Mesenchymal stem cell (in vitro differentiated cells and primary cell): ENCODE results near the gene FOXK2.

Experiments used
- DNase-seq: peaks from one replicate; pipeline ENCODE4 v3.0.0-alpha.2; 2013
- H2AFZ ChIP-seq: one replicate; pipeline ENCODE4 v1.6.1; 2013; ENCODE audit warnings: low read depth, mild to moderate bottlenecking, control low read depth, inconsistent platforms, low read length, moderate library complexity
- H2AK5ac ChIP-seq: 2 replicates; pipeline ENCODE4 v1.6.1; 2013; ENCODE audit warnings: low read length, moderate library complexity, mild to moderate bottlenecking, inconsistent platforms; ENCODE audit not compliant: severe bottlenecking
- H2BK120ac ChIP-seq: one replicate; pipeline ENCODE4 v1.6.1; 2013; ENCODE audit warnings: low read depth, mild to moderate bottlenecking, inconsistent platforms, low read length, moderate library complexity
- H2BK12ac ChIP-seq, 2 experiments: one replicate each; pipeline ENCODE4 v1.6.1; 2013; ENCODE audit warnings: inconsistent platforms in 2 of 2, low read length in 2 of 2, mild to moderate bottlenecking in 2 of 2, moderate library complexity in 2 of 2, control low read depth in 1 of 2
- H2BK15ac ChIP-seq: one replicate; pipeline ENCODE4 v1.6.1; 2013; ENCODE audit warnings: mild to moderate bottlenecking, low read depth, inconsistent platforms; ENCODE audit not compliant: poor library complexity, severe bottlenecking
- H2BK5ac ChIP-seq: 2 replicates; pipeline ENCODE4 v1.6.1; 2013; ENCODE audit warnings: low read depth, mild to moderate bottlenecking, low read length, control low read depth, inconsistent platforms; ENCODE audit not compliant: poor library complexity, severe bottlenecking
- H3K14ac ChIP-seq, 2 experiments: one replicate each; pipeline ENCODE4 v1.6.1; 2013; ENCODE audit warnings: inconsistent platforms in 2 of 2, low read length in 2 of 2, control low read depth in 1 of 2, mild to moderate bottlenecking in 1 of 2, moderate library complexity in 1 of 2
- H3K18ac ChIP-seq, 2 experiments: one replicate each; pipeline ENCODE4 v1.6.1; 2013; ENCODE audit warnings: inconsistent platforms in 2 of 2, low read length in 2 of 2, control low read depth in 1 of 2, low read depth in 1 of 2, mild to moderate bottlenecking in 1 of 2
- H3K23ac ChIP-seq, 2 experiments: one replicate each; pipeline ENCODE4 v1.6.1; 2013; ENCODE audit warnings: inconsistent platforms in 2 of 2, low read length in 2 of 2, mild to moderate bottlenecking in 2 of 2, moderate library complexity in 2 of 2, control low read depth in 1 of 2
- H3K27ac ChIP-seq: 2 replicates; pipeline ENCODE4 v1.5.1; 2013; ENCODE audit warnings: mild to moderate bottlenecking, moderate library complexity, low read length, control low read depth, inconsistent platforms; ENCODE audit not compliant: poor library complexity, severe bottlenecking
- H3K27me3 ChIP-seq, 2 experiments: 2 replicates each; pipeline versions ENCODE4 v1.6.1 to v1.7.0; 2013; ENCODE audit warnings: low read length in 2 of 2, mild to moderate bottlenecking in 2 of 2, moderate library complexity in 2 of 2, control low read depth in 1 of 2, inconsistent platforms in 1 of 2; ENCODE audit not compliant: control insufficient read depth in 1 of 2, insufficient read depth in 1 of 2
- H3K36me3 ChIP-seq, 2 experiments: 2 replicates each; pipeline versions ENCODE4 v1.6.1 to v1.7.0; 2013; ENCODE audit warnings: low read length in 2 of 2, control low read depth in 1 of 2, inconsistent platforms in 1 of 2, low read depth in 1 of 2, mild to moderate bottlenecking in 1 of 2; ENCODE audit not compliant: insufficient read depth in 2 of 2, control insufficient read depth in 1 of 2
- H3K4ac ChIP-seq, 2 experiments: one replicate each; pipeline ENCODE4 v1.6.1; 2013; ENCODE audit warnings: inconsistent platforms in 2 of 2, low read length in 2 of 2, mild to moderate bottlenecking in 2 of 2, moderate library complexity in 2 of 2, control low read depth in 1 of 2, low read depth in 1 of 2
- H3K4me1 ChIP-seq: 2 replicates; pipeline ENCODE4 v1.6.1; 2013; ENCODE audit warnings: low read depth, low read length, control low read depth; ENCODE audit not compliant: control insufficient read depth, insufficient read depth
- H3K4me2 ChIP-seq: 2 replicates; pipeline ENCODE4 v1.6.1; 2013; ENCODE audit warnings: low read length, mild to moderate bottlenecking, inconsistent platforms; ENCODE audit not compliant: poor library complexity, severe bottlenecking
- H3K4me3 ChIP-seq, 2 experiments: 2 replicates each; pipeline versions ENCODE4 v1.5.1 to v1.7.0; 2013; ENCODE audit warnings: low read length in 2 of 2, mild to moderate bottlenecking in 2 of 2, control low read depth in 1 of 2, low read depth in 1 of 2; ENCODE audit not compliant: insufficient read depth in 1 of 2
- H3K79me1 ChIP-seq: replicated peaks from 2 replicates; pipeline ENCODE4 v1.6.1; 2013; ENCODE audit warnings: mild to moderate bottlenecking, control low read depth, low read length, inconsistent platforms; ENCODE audit not compliant: poor library complexity, severe bottlenecking
- H3K9ac ChIP-seq: 2 replicates; pipeline ENCODE4 v1.7.0; 2013; ENCODE audit warnings: mild to moderate bottlenecking, low read length, moderate library complexity
- H3K9me3 ChIP-seq: 2 replicates; pipeline ENCODE4 v1.7.0; 2013; ENCODE audit warnings: mild to moderate bottlenecking, low read length; ENCODE audit not compliant: control insufficient read depth
- H4K8ac ChIP-seq: one replicate; pipeline ENCODE4 v1.6.1; 2013; ENCODE audit warnings: inconsistent platforms, mild to moderate bottlenecking, low read length, moderate library complexity
- H4K91ac ChIP-seq: one replicate; pipeline ENCODE4 v1.6.1; 2013; ENCODE audit warnings: mild to moderate bottlenecking, low read length, inconsistent platforms
- WGBS: methylation state at CpG from one replicate; pipeline ENCODE4 v1.1.7; 2013; ENCODE audit warnings: mixed read lengths; 5-methylcytosine and 5-hydroxymethylcytosine counted together

The FOXK2 gene

DNA sequence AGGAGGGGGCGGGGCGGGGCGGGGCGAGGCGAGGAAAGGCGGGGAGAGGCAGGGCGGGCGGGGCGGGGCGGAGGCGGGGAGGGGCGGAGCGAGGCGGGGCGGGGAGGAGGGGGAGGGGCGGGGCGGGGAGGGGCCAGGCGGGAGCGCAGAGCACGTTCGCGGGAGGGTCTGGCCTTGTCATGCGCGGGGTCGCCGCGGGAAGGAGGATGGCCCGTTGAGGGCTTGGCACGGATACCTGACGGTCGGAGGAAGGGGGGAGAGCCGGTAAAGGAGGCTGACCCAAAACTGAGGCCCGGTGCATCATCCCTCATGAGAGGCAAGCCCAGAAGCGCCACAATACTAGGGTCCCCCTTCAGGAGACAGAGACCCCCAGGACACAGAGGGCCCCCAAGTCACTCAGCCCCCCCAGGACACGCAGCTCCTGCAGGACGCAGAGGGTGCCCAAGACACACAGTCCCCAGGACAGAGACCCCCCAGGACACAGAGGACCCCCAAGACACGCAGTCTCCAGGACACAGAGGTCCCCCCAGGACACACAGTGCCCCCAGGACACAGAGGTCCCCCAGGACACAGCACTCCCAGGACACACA lies 129.3 kb downstream of the FOXK2 start:
- Histone ChIP-seq H3K9ac (peak overlapping the region; percentile 84), H3K4me2 (peak overlapping the region; percentile 77), H3K14ac (peak overlapping the region in 1 of 2 experiments; percentile 45), H2BK5ac (no peak overlapping the region), H3K4me1 (peaks cover 11% of the 10 kb centered on the region), H3K27me3 (no peaks in the 10 kb centered on the region), H3K79me1 (no peaks in the 10 kb centered on the region), H2AK5ac (peak overlapping the region; percentile 39), H3K36me3 (peaks cover 6 to 8% of the 10 kb centered on the region in 2 experiments), H2BK12ac (peak overlapping the region in 1 of 2 experiments; percentile 68), H2BK15ac (peak overlapping the region; percentile 26), H3K27ac (no peak overlapping the region), H4K8ac (peak overlapping the region; percentile 81), H3K4me3 (peak overlapping the region; percentile 54 to 76), H3K4ac (peak overlapping the region; percentile 66 to 87), H3K9me3 (no peaks in the 10 kb centered on the region), H3K23ac (peak overlapping the region in 1 of 2 experiments; percentile 27), H4K91ac (no peak overlapping the region), H3K18ac (peak overlapping the region; percentile 45 to 46), H2AFZ (peak overlapping the region; percentile 44), H2BK120ac (no peak overlapping the region)
- WGBS: 66% methylated on average over 6 of the region's 37 CpGs
- peak; percentile 12 for DNase-seq

DNA sequence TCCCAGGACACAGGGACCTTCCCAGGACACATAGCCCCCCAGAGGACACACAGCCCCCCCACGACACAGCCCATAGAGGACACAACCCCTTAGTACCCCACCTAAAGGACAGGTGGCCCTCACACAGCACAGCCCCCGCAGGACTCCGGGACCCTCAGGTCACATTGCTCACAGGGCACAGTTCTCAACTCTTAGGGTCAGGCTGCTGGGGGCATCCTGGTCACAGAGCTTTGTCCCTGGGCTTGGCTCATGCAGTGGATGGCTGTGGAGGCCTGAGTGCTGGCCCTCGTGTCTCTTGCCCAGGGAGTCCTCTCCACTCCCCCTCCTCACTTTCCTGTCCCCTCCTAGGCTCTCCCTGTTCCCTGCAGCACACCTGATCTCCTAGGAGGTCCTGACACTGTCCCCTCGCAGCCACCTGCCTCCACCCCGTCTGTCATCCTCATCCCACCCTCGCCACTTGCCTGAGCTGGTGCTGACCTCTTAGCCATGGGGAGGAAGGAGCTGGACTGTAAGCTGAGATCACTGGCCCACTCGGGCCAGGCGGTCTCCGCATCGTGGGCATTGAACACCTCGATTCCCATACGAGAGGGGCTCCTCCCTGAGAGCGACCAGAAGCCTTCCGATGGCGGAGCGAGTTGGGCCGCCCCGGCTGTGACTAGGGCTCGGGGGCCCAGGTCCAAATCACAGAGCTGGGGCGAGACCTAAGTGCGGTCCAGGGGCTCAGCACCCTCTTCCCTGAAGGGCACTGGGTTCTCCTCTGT lies 130.1 kb downstream of the FOXK2 start:
- Histone ChIP-seq H2AFZ (no peak overlapping the region), H3K27ac (no peak overlapping the region), H3K4me1 (peaks cover 11% of the 10 kb centered on the region), H2BK120ac (no peak overlapping the region), H3K36me3 (peaks cover 0 to under 1% of the 10 kb centered on the region in 2 experiments), H2AK5ac (peak overlapping the region; percentile 52), H3K14ac (no peak overlapping the region), H3K4me3 (peak overlapping the region in 1 of 2 experiments; percentile 33), H4K91ac (no peak overlapping the region), H3K27me3 (no peaks in the 10 kb centered on the region), H3K4ac (no peak overlapping the region), H4K8ac (no peak overlapping the region), H3K79me1 (no peaks in the 10 kb centered on the region), H2BK5ac (no peak overlapping the region), H3K18ac (peak overlapping the region in 1 of 2 experiments; percentile 29), H3K9ac (no peak overlapping the region), H2BK15ac (no peak overlapping the region), H3K4me2 (no peak overlapping the region), H2BK12ac (no peak overlapping the region), H3K23ac (no peak overlapping the region), H3K9me3 (no peaks in the 10 kb centered on the region)
- 92% methylated on average over 21 of the region's 22 CpGs for whole genome bisulfite sequencing
- DNase-seq: no peak

DNA sequence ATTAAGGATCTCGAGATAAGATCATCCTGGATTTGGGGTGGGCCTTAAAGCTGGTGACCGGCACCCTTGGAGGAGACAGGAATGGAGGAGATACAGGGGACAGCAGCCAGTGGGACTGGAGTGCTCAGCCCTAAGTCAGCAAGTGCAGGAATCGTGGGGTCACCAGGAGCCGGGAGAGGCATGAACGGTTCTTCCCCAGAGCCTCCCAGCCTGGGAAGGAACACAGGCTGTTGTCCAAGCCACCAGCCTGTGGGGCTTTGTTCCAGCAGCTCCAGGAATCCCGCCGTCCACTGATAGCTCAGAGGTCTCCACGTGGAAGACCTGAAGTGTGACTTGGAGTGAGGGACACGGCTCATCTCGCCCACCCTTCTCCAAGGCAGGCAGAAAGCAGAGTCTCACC lies 131.2 kb downstream of the FOXK2 start:
- Histone ChIP-seq H3K4me2 (no peak overlapping the region), H3K36me3 (peaks cover 0 to 4% of the 10 kb centered on the region in 2 experiments), H4K8ac (no peak overlapping the region), H3K23ac (no peak overlapping the region), H3K4me3 (no peak overlapping the region), H3K4ac (no peak overlapping the region), H3K27me3 (no peaks in the 10 kb centered on the region), H2AFZ (no peak overlapping the region), H2BK120ac (no peak overlapping the region), H3K27ac (no peak overlapping the region), H2BK15ac (no peak overlapping the region), H4K91ac (no peak overlapping the region), H3K79me1 (no peaks in the 10 kb centered on the region), H3K4me1 (peaks cover 9% of the 10 kb centered on the region), H3K18ac (no peak overlapping the region), H3K9ac (no peak overlapping the region), H3K9me3 (no peaks in the 10 kb centered on the region), H2BK5ac (no peak overlapping the region), H2BK12ac (no peak overlapping the region), H2AK5ac (no peak overlapping the region), H3K14ac (no peak overlapping the region)
- 95% methylated on average over 8 of the region's 10 CpGs for whole genome bisulfite sequencing
- no peak for DNase-seq

DNA sequence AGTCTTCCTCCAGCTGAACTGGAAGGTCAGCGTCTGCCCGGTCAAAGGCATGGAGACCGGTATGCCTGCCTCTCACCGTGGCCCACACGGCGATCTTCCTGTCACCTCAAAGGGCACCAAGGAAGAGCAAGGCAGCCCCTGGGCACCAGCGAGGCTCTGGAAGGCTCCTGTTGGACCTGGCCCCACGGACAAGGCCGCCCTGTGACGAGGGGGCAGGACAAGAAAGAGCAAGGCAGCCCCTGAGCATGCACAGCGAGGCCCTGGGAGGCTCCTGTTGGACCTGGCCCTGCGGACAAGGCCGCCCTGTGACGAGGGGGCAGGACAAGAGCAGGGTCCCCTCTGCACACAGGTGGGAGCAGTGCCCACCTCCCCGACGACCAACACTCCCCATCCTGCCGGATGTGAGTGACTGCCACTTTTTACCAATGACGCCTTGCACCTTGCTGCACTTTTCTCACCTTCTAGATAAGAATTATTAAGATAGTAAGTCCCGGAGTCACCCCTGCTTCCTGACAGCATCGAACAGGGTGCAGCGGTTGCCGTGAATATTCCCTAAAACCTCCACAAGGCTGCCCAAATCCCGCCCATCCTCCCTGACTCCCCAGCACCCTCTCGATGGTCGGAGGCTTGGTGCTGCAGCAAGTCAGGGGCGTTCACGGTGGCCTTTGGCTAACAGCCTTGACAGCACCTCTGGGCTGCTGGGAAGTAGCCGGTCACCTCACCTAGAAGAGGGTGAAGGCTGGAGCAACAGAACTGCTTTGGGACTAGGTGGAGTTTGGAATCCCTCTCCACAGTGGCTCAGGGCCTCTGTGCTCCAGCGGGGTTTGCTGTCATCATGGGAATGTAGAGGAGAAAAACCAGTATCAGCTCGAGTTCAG lies 134.4 kb downstream of the FOXK2 start:
- 90% methylated on average over 30 of the region's 30 CpGs for WGBS
- H2AK5ac ChIP-seq: no peak overlapping the region
- no peak for DNase-seq

More for the DNA sequence above, 134.4 kb downstream of the FOXK2 start:
- Histone ChIP-seq H3K79me1 (no peaks in the 10 kb centered on the region), H2BK12ac (no peak overlapping the region), H4K8ac (no peak overlapping the region), H4K91ac (no peak overlapping the region), H3K9ac (no peak overlapping the region), H3K4ac (no peak overlapping the region), H3K18ac (no peak overlapping the region), H3K36me3 (peaks cover 4 to 23% of the 10 kb centered on the region in 2 experiments), H3K27ac (no peak overlapping the region), H3K27me3 (no peaks in the 10 kb centered on the region), H2AFZ (no peak overlapping the region), H3K4me3 (no peak overlapping the region), H3K9me3 (no peaks in the 10 kb centered on the region), H3K4me1 (peaks cover 3% of the 10 kb centered on the region), H3K23ac (no peak overlapping the region), H3K14ac (no peak overlapping the region), H3K4me2 (no peak overlapping the region), H2BK15ac (no peak overlapping the region), H2BK5ac (no peak overlapping the region), H2BK120ac (no peak overlapping the region)
